Liver (tissue), 9 donors: ENCODE measurements around the gene UPK2. TPM values are rescaled to one million over a fixed set of nuclear protein-coding genes. Genes with fewer than 3 reads are reported as not detected.

Source experiments
- DNase-seq: peaks from one replicate; pipeline ENCODE4 v3.0.0-alpha.2; 2017; ENCODE audit warnings: low spot score
- H3K27ac ChIP-seq, 2 donors: one replicate each; pipeline ENCODE4 v1.7.0; 2013; ENCODE audit warnings: inconsistent platforms in 2 of 2, low read length in 2 of 2, control low read depth in 1 of 2, low read depth in 1 of 2, mild to moderate bottlenecking in 1 of 2
- H3K27me3 ChIP-seq, 4 donors: one replicate each; pipeline versions ENCODE4 v1.6.1 to v1.7.0; 2013; ENCODE audit warnings: low read length in 3 of 4, inconsistent platforms in 1 of 4, mild to moderate bottlenecking in 1 of 4, moderate library complexity in 1 of 4; ENCODE audit not compliant: control insufficient read depth in 4 of 4, insufficient read depth in 4 of 4
- H3K36me3 ChIP-seq, 4 donors: one replicate each; pipeline versions ENCODE4 v1.6.1 to v1.7.0; 2013; ENCODE audit warnings: low read length in 3 of 4, mild to moderate bottlenecking in 3 of 4, low read depth in 1 of 4, moderate library complexity in 1 of 4; ENCODE audit not compliant: control insufficient read depth in 4 of 4, insufficient read depth in 3 of 4
- H3K4me1 ChIP-seq, 4 donors: one replicate each; pipeline versions ENCODE4 v1.6.1 to v1.7.0; 2013; ENCODE audit warnings: low read length in 3 of 4, mild to moderate bottlenecking in 3 of 4, moderate library complexity in 1 of 4; ENCODE audit not compliant: control insufficient read depth in 4 of 4, insufficient read depth in 4 of 4
- H3K4me3 ChIP-seq, 3 donors: one replicate each; pipeline versions ENCODE4 v1.6.1 to v1.7.0; 2013; ENCODE audit warnings: low read length in 3 of 3, control low read depth in 1 of 3, low read depth in 1 of 3, mild to moderate bottlenecking in 1 of 3
- H3K9ac ChIP-seq, 2 donors: one replicate each; pipeline ENCODE4 v1.7.0; 2013; ENCODE audit warnings: low read length in 2 of 2, mild to moderate bottlenecking in 2 of 2, moderate library complexity in 2 of 2, control low read depth in 1 of 2, low read depth in 1 of 2
- H3K9me3 ChIP-seq, 4 donors: one replicate each; pipeline versions ENCODE4 v1.6.1 to v1.7.0; 2013; ENCODE audit warnings: low read length in 3 of 4; ENCODE audit not compliant: control insufficient read depth in 4 of 4
- CTCF ChIP-seq: fragments of 150-350 bp; IDR thresholded peaks from 2 replicates; pipeline ENCODE4 v1.5.1; 2017; ENCODE audit warnings: improper control_type of control experiment, low read depth, low read length; ENCODE audit not compliant: missing input control
- EGR1 ChIP-seq, 2 donors: IDR thresholded peaks; 2 replicates each; pipeline ENCODE4 v1.6.1; 2016 to 2018; ENCODE audit warnings: antibody characterized with exemption in 2 of 2, low read depth in 2 of 2
- FOXA1 ChIP-seq: IDR thresholded peaks from 2 replicates; pipeline ENCODE4 v1.6.1; 2016; ENCODE audit warnings: antibody characterized with exemption
- FOXA2 ChIP-seq: IDR thresholded peaks from 2 replicates; pipeline ENCODE4 v1.6.1; 2016; ENCODE audit warnings: antibody characterized with exemption
- GABPA ChIP-seq, 2 donors: IDR thresholded peaks in 1 of 2; conservative IDR thresholded peaks in 1 of 2; 2 replicates each; pipeline ENCODE4 v1.6.1; 2016; ENCODE audit warnings: antibody characterized with exemption in 2 of 2, mild to moderate bottlenecking in 1 of 2, moderate library complexity in 1 of 2
- HNF4A ChIP-seq, 2 donors: conservative IDR thresholded peaks; 2 replicates each; pipeline ENCODE4 v1.6.1; 2016; ENCODE audit warnings: antibody characterized with exemption in 2 of 2, mild to moderate bottlenecking in 2 of 2
- HNF4G ChIP-seq: IDR thresholded peaks from 2 replicates; pipeline ENCODE4 v1.6.1; 2016; ENCODE audit warnings: antibody characterized with exemption
- JUND ChIP-seq, 2 donors: IDR thresholded peaks; 2 replicates each; pipeline ENCODE4 v1.6.1; 2016; ENCODE audit warnings: antibody characterized with exemption in 2 of 2
- MAX ChIP-seq: IDR thresholded peaks from 2 replicates; pipeline ENCODE4 v1.6.1; 2016; ENCODE audit warnings: antibody characterized with exemption
- NR2F2 ChIP-seq: IDR thresholded peaks from 2 replicates; pipeline ENCODE4 v1.6.1; 2016; ENCODE audit warnings: antibody characterized with exemption
- RAD21 ChIP-seq, 2 donors: IDR thresholded peaks; 2 replicates each; pipeline ENCODE4 v1.6.1; 2016; ENCODE audit warnings: antibody characterized with exemption in 2 of 2, mild to moderate bottlenecking in 2 of 2
- REST ChIP-seq: IDR thresholded peaks from 2 replicates; pipeline ENCODE4 v1.6.1; 2016; ENCODE audit warnings: antibody characterized with exemption, mild to moderate bottlenecking
- RXRA ChIP-seq, 2 donors: IDR thresholded peaks; 2 replicates each; pipeline ENCODE4 v1.6.1; 2017 to 2018; ENCODE audit warnings: antibody characterized with exemption in 2 of 2, mild to moderate bottlenecking in 1 of 2
- SP1 ChIP-seq: IDR thresholded peaks from 2 replicates; pipeline ENCODE4 v1.6.1; 2018; ENCODE audit warnings: antibody characterized with exemption, mild to moderate bottlenecking
- TAF1 ChIP-seq: conservative IDR thresholded peaks from 2 replicates; pipeline ENCODE4 v1.6.1; 2016; ENCODE audit warnings: antibody characterized with exemption, mild to moderate bottlenecking
- YY1 ChIP-seq: IDR thresholded peaks from 2 replicates; pipeline ENCODE4 v1.6.1; 2016; ENCODE audit warnings: antibody characterized with exemption, mild to moderate bottlenecking
- WGBS: extraction: QIAGEN DNeasy Blood & Tissue Kit; methylation state at CpG from one replicate; pipeline ENCODE4 v1.1.7; 2013; 5-methylcytosine and 5-hydroxymethylcytosine counted together
- polyA plus RNA-seq, 2 donors: library from polyadenylated mRNA; stranded (reverse) in 1 of 2; unstranded in 1 of 2; fragments of 200-250 nt in 1 of 2; fragments of >200 nt in 1 of 2; fragmentation: Nextera tagmentation in 1 of 2; extraction: Ambion mirVana in 1 of 2; gene quantifications; one replicate each; pipeline versions ENCODE4 v1.2.1 to v1.2.3, GENCODE V29; 2013 to 2015
- total RNA-seq, 2 donors: library from RNA; depleted of rRNA; stranded (reverse); fragments of >200 nt; gene quantifications; one replicate each; pipeline ENCODE4 v1.2.3, GENCODE V29; 2014
- TF ChIP-seq, protein P1 (sequence below): IDR thresholded peaks from 2 replicates; pipeline ENCODE4 v1.6.1; 2016; ENCODE audit warnings: antibody characterized with exemption
- TF ChIP-seq, protein P2 (sequence below): IDR thresholded peaks from 2 replicates; pipeline ENCODE4 v1.6.1; 2016; ENCODE audit warnings: antibody characterized with exemption
- donor health status: healthy.
- donor health status: healthy.
- donor health status: healthy.
- donor health status: healthy.
- donor health status: healthy.

The UPK2 gene
- total and polyA plus RNA-seq, 4 donors = not detected

GRCh38 chr11:118958577-118958976, 2.5 kb downstream of the UPK2 start:
- Histone ChIP-seq H3K36me3 (no peaks in the 10 kb centered on the region), H3K9ac (no peak overlapping the region), H3K27ac (no peak overlapping the region), H3K4me1 (no peaks in the 10 kb centered on the region), H3K9me3 (no peaks in the 10 kb centered on the region), H3K27me3 (no peaks in the 10 kb centered on the region), H3K4me3 (no peak overlapping the region)
- TF ChIP-seq SP1 (no peak), GABPA (IDR thresholded peaks at IDR 0.05 in 1 of 2, conservative IDR thresholded peaks at IDR 0.05 in 1 of 2) (no peak), JUND (IDR thresholded peaks at IDR 0.05) (no peak), FOXA1 (no peak), EGR1 (IDR thresholded peaks at IDR 0.05; ENCODE audit: low read depth in 2 of 2) (no peak), CTCF (no peak), YY1 (no peak), FOXA2 (no peak), HNF4A (conservative IDR thresholded peaks at IDR 0.05) (no peak), HNF4G (no peak), RAD21 (IDR thresholded peaks at IDR 0.05) (no peak), REST (no peak), RXRA (IDR thresholded peaks at IDR 0.05) (no peak), NR2F2 (no peak), TAF1 (no peak), MAX (no peak)
- TF ChIP-seq, protein P1, sequence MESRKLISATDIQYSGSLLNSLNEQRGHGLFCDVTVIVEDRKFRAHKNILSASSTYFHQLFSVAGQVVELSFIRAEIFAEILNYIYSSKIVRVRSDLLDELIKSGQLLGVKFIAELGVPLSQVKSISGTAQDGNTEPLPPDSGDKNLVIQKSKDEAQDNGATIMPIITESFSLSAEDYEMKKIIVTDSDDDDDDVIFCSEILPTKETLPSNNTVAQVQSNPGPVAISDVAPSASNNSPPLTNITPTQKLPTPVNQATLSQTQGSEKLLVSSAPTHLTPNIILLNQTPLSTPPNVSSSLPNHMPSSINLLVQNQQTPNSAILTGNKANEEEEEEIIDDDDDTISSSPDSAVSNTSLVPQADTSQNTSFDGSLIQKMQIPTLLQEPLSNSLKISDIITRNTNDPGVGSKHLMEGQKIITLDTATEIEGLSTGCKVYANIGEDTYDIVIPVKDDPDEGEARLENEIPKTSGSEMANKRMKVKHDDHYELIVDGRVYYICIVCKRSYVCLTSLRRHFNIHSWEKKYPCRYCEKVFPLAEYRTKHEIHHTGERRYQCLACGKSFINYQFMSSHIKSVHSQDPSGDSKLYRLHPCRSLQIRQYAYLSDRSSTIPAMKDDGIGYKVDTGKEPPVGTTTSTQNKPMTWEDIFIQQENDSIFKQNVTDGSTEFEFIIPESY = no peak
- TF ChIP-seq, protein P2, sequence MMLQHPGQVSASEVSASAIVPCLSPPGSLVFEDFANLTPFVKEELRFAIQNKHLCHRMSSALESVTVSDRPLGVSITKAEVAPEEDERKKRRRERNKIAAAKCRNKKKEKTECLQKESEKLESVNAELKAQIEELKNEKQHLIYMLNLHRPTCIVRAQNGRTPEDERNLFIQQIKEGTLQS = no peak
- no peak for DNase-seq
- WGBS = 96% methylated on average over 2 of the region's 2 CpGs

DNA sequence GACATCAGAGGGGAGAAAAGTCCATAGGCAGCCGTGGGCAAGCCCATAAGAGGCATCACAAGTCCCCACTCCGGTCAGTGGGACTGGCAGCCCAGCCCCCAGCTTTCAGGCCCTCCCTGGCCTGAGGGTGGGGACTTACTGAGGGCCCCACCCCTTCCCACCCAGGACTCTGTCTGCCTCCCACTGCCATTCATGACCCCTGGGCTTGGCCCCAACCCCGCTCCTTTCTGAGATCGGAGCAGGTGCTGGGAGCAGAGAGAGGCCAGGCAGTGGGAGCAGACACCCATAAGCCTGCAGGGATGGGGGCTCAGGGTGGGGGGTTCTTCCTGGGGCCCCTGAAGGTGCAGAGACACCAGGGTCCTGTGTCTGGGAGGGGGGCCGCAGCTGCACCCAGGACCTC, 5.1 kb downstream of the UPK2 start:
- H3K4me1 ChIP-seq = no peaks in the 10 kb centered on the region
- H3K27me3 ChIP-seq = no peaks in the 10 kb centered on the region
- no peak overlapping the region for H3K27ac ChIP-seq
- no peak overlapping the region for H3K4me3 ChIP-seq
- WGBS = 83% methylated on average over 5 of the region's 5 CpGs
- no peak for DNase-seq
- no peak overlapping the region for H3K9ac ChIP-seq
- H3K36me3 ChIP-seq = no peaks in the 10 kb centered on the region
- H3K9me3 ChIP-seq = no peaks in the 10 kb centered on the region
- TF ChIP-seq MAX (no peak), REST (no peak), FOXA1 (no peak), JUND (IDR thresholded peaks at IDR 0.05) (no peak), CTCF (no peak), SP1 (no peak), FOXA2 (no peak), HNF4G (no peak), EGR1 (IDR thresholded peaks at IDR 0.05; ENCODE audit: low read depth in 2 of 2) (no peak)
- TF ChIP-seq, protein P2 = no peak
